ENCODE results near the gene FERMT2. TPM values are rescaled to one million over a fixed set of nuclear protein-coding genes. Genes with fewer than 3 reads are reported as not detected.

Gene FERMT2
- polyA plus RNA-seq, 1 experiment, result 275 TPM

DNA sequence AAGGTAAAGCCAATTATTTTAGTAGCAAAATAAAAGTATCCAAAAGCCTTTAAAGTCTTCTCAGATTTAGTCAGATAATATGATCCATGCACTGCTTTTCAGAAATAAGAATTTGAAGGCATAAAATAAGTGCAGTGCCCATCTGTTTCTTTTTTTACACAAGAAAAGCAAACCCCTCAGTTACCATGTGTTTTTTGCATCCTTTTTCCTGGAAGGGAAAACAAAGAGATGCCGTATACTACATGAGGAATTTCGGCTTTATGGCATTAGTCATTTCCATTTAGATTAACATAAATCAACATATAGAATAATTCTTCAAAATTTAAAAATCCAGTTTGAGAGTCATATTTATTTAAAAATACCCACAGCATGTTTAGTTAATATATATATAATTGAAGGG, 89.4 kb downstream of the FERMT2 start:
- no peak overlapping the region for H3K4me3 ChIP-seq (ENCODE audit: low read depth, low read length)
- no peaks in the 10 kb centered on the region for H3K27me3 ChIP-seq (ENCODE audit: control insufficient read depth, insufficient read depth, low read length)
- TF ChIP-seq, protein P1, sequence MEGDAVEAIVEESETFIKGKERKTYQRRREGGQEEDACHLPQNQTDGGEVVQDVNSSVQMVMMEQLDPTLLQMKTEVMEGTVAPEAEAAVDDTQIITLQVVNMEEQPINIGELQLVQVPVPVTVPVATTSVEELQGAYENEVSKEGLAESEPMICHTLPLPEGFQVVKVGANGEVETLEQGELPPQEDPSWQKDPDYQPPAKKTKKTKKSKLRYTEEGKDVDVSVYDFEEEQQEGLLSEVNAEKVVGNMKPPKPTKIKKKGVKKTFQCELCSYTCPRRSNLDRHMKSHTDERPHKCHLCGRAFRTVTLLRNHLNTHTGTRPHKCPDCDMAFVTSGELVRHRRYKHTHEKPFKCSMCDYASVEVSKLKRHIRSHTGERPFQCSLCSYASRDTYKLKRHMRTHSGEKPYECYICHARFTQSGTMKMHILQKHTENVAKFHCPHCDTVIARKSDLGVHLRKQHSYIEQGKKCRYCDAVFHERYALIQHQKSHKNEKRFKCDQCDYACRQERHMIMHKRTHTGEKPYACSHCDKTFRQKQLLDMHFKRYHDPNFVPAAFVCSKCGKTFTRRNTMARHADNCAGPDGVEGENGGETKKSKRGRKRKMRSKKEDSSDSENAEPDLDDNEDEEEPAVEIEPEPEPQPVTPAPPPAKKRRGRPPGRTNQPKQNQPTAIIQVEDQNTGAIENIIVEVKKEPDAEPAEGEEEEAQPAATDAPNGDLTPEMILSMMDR (IDR thresholded peaks at IDR 0.05; ENCODE audit: insufficient read depth, low read depth, low read length), result no peak
- no peak for DNase-seq (ENCODE audit: low read depth)
- ChIA-PET CTCF (no interaction called here), POLR2A (no interaction called here)
- H3K36me3 ChIP-seq (ENCODE audit: control insufficient read depth, insufficient read depth, low read length), result peaks cover 16% of the 10 kb centered on the region

DNA sequence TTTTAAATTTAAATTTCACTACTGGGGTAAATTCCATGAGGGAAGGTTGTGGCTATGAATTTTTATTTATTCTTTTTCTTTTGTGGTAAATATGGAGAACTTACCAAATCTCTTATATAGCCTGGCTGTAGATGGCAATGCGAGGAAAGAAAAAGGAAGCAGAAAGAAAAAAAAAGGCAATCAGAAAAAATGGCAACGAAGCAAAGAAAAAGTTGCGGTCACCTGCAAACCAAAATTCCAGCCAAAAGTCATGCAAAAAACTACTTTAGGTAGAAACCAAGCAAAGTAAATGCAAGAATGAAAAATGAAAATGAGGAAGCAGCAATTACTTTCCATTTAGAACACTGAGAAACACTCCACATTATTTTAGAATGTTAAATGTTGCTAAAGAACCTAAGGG, 89.9 kb downstream of the FERMT2 start:
- no peak for DNase-seq (ENCODE audit: low read depth)
- CTCF ChIA-PET, result interaction anchor here (1.6 kb wide), 1 partner anchor 91 kb away, joined by 4 read pairs; the partner anchor contains the start of gene FERMT2
- POLR2A ChIA-PET, result no interaction called here
- Histone ChIP-seq H3K4me3 (ENCODE audit: low read depth, low read length) (no peak overlapping the region), H3K36me3 (ENCODE audit: control insufficient read depth, insufficient read depth, low read length) (peaks cover 15% of the 10 kb centered on the region), H3K27me3 (ENCODE audit: control insufficient read depth, insufficient read depth, low read length) (no peaks in the 10 kb centered on the region)
- TF ChIP-seq, protein P1 (IDR thresholded peaks at IDR 0.05; ENCODE audit: insufficient read depth, low read depth, low read length), result no peak

DNA sequence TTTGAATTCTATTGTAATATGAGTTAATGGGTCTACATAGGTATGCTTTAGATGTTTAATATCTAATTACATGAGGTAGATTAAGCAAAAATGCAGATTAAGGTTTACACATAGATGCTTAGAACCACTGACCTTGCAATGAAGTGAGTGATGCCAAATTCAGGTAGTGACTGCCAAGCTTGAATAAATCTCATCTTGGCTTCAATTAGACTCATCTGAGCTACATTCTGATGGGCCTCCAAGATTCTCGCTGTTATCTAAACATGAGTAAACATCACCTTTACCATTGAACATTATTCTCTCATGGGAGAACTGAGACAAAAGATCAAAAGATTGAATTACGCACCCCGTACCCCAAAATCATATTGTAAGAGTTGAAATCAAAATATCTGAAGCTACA, 90.6 kb downstream of the FERMT2 start:
- Histone ChIP-seq H3K36me3 (ENCODE audit: control insufficient read depth, insufficient read depth, low read length) (peaks cover 15% of the 10 kb centered on the region), H3K27me3 (ENCODE audit: control insufficient read depth, insufficient read depth, low read length) (no peaks in the 10 kb centered on the region), H3K4me3 (ENCODE audit: low read depth, low read length) (no peak overlapping the region)
- DNase-seq (ENCODE audit: low read depth), result no peak
- CTCF ChIA-PET, result interaction anchor here (0.8 to 1.6 kb wide), 2 partner anchors 11 to 91 kb away, joined by 3 to 4 read pairs; partner anchors contain the start of gene FERMT2
- TF ChIP-seq, protein P1 (IDR thresholded peaks at IDR 0.05; ENCODE audit: insufficient read depth, low read depth, low read length), result no peak
- POLR2A ChIA-PET, result no interaction called here

DNA sequence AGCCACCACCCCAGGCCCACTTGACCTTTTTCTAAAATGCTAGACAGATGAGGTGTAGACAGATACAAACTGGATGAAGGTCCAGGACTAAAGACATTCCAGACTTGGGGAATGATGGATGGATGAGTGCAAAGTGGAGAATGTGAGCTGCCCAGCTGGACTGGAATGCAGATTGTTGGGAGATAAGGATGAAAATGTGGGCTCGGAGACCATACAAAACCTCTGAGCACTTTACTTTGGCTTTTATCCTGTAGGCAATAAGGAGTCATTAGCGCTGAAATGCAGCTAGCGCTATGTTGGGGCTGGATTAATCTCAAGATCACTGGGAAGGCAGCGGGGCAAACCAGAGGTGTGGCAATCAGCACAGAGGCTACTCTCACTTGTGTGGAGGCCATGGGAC, 94.7 kb downstream of the FERMT2 start:
- H3K4me3 ChIP-seq (ENCODE audit: low read depth, low read length), result no peak overlapping the region
- TF ChIP-seq, protein P1 (IDR thresholded peaks at IDR 0.05; ENCODE audit: insufficient read depth, low read depth, low read length), result no peak
- no peak for DNase-seq (ENCODE audit: low read depth)
- ChIA-PET POLR2A (no interaction called here), CTCF (no interaction called here)
- H3K36me3 ChIP-seq (ENCODE audit: control insufficient read depth, insufficient read depth, low read length), result peaks cover 7% of the 10 kb centered on the region; the same call in 1 of the 2 replicates
- no peaks in the 10 kb centered on the region for H3K27me3 ChIP-seq (ENCODE audit: control insufficient read depth, insufficient read depth, low read length)

DNA sequence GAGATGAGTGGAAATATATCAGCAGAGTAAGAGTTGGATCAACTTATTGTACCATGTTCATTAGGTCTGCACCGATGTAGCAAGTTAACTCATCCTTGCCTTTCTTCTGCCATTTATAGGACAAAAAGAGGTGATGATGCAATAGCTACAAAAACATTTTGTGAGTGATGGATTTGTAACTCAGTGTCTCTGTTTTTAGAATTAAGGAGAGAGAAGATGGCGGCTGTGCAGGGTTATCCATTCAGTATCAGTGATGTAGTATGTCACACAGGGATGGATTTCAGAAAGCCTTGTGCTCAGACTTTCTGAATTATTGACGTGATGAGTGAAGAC, 97.4 kb downstream of the FERMT2 start:
- TF ChIP-seq, protein P1 (IDR thresholded peaks at IDR 0.05; ENCODE audit: insufficient read depth, low read depth, low read length), result no peak
- Histone ChIP-seq H3K27me3 (ENCODE audit: control insufficient read depth, insufficient read depth, low read length) (no peaks in the 10 kb centered on the region), H3K4me3 (ENCODE audit: low read depth, low read length) (no peak overlapping the region), H3K36me3 (ENCODE audit: control insufficient read depth, insufficient read depth, low read length) (peaks cover 4% of the 10 kb centered on the region; the same call in 1 of the 2 replicates)
- ChIA-PET CTCF (no interaction called here), POLR2A (interaction anchor here (1.1 kb wide), 1 partner anchor 11 kb away, joined by 3 read pairs; no protein-coding TSS in a partner anchor)
- no peak for DNase-seq (ENCODE audit: low read depth)
